ENCODE measurements around the gene ADAMTS13. TPM values are rescaled to one million over a fixed set of nuclear protein-coding genes. Genes with fewer than 3 reads are reported as not detected.

The ADAMTS13 gene
- total RNA-seq, 1 donor from 2014 or later: 1.3 TPM

GRCh38 chr9:133458643-133459312 lies 36.6 kb downstream of the ADAMTS13 start:
- peaks cover 6% of the 10 kb centered on the region for H3K4me1 Mint-ChIP-seq
- no peak overlapping the region for H3K27ac Mint-ChIP-seq
- no peaks in the 10 kb centered on the region for H3K9me3 Mint-ChIP-seq
- H3K4me3 Mint-ChIP-seq: peak overlapping the region; percentile 95
- H3K27me3 Mint-ChIP-seq: peaks cover 14% of the 10 kb centered on the region
- intact Hi-C loops (cut with micrococcal nuclease): loop anchor here (1.0 to 5.0 kb wide), 3 partner anchors 21 to 82 kb away; partner anchors contain the start of genes ADAMTS13, SLC2A6, STKLD1 and SURF4
- peaks cover 1% of the 10 kb centered on the region for H3K36me3 Mint-ChIP-seq (ENCODE audit: low read depth)
- no peak for DNase-seq

GRCh38 chr9:133459476-133460404 lies 37.6 kb downstream of the ADAMTS13 start, which contains the start of gene CACFD1:
TSS of gene CACFD1 (plus strand) at chr9:133459978. CDS start at chr9:133460067, 89 bp downstream.
- peak within 1 kb of the TSS; percentile 95 for H3K4me3 Mint-ChIP-seq
- peak within 1 kb of the TSS; percentile 87 for H3K27ac Mint-ChIP-seq
- peaks cover 1% of the 10 kb centered on the region for H3K36me3 Mint-ChIP-seq (ENCODE audit: low read depth)
- intact Hi-C loops (cut with micrococcal nuclease): loop anchor here (1.0 to 5.0 kb wide), 4 partner anchors 20 to 89 kb away; partner anchors contain the start of genes ADAMTS13, SLC2A6, STKLD1 and SURF4
- H3K9me3 Mint-ChIP-seq: no peaks in the 10 kb centered on the region
- H3K4me1 Mint-ChIP-seq: peaks cover 6% of the 10 kb centered on the region
- DNase-seq: peak; percentile 96
- peaks cover 14% of the 10 kb centered on the region for H3K27me3 Mint-ChIP-seq

GRCh38 chr9:133460405-133461175 lies 38.4 kb downstream of the ADAMTS13 start:
- H3K4me1 Mint-ChIP-seq: peaks cover 6% of the 10 kb centered on the region
- intact Hi-C loops (cut with micrococcal nuclease): loop anchor here (2.0 kb wide), 1 partner anchor 90 kb away; no protein-coding TSS in a partner anchor
- H3K4me3 Mint-ChIP-seq: peak overlapping the region; percentile 63

GRCh38 chr9:133461975-133462374 lies 39.8 kb downstream of the ADAMTS13 start:
- Mint-ChIP-seq H3K27me3 (peaks cover 17% of the 10 kb centered on the region), H3K9me3 (no peaks in the 10 kb centered on the region), H3K27ac (no peak overlapping the region), H3K4me3 (no peak overlapping the region), H3K36me3 (ENCODE audit: low read depth) (peaks cover 1% of the 10 kb centered on the region), H3K4me1 (peaks cover 6% of the 10 kb centered on the region)
- DNase-seq: no peak
- intact Hi-C loops (cut with micrococcal nuclease): loop anchor here (2.0 kb wide), 1 partner anchor 91 kb away; no protein-coding TSS in a partner anchor

More at GRCh38 chr9:133460405-133461175, 38.4 kb downstream of the ADAMTS13 start:
- Mint-ChIP-seq H3K36me3 (ENCODE audit: low read depth) (peaks cover 1% of the 10 kb centered on the region), H3K9me3 (no peaks in the 10 kb centered on the region), H3K27me3 (peaks cover 16% of the 10 kb centered on the region), H3K27ac (peak overlapping the region; percentile 34)
- peak; percentile 70 for DNase-seq

- Mint-ChIP-seq H3K4me3 (no peak overlapping the region), H3K9me3 (no peaks in the 10 kb centered on the region), H3K36me3 (ENCODE audit: low read depth) (peaks cover 1% of the 10 kb centered on the region), H3K4me1 (peaks cover 6% of the 10 kb centered on the region), H3K27ac (no peak overlapping the region), H3K27me3 (peaks cover 17% of the 10 kb centered on the region)
- intact Hi-C loops (cut with micrococcal nuclease): no loop called here
- no peak for DNase-seq
Measured at GRCh38 chr9:133463234-133463863, 41.2 kb downstream of the ADAMTS13 start.

GRCh38 chr9:133463864-133464615 lies 41.9 kb downstream of the ADAMTS13 start:
- no peak overlapping the region for H3K27ac Mint-ChIP-seq
- peaks cover 1% of the 10 kb centered on the region for H3K36me3 Mint-ChIP-seq (ENCODE audit: low read depth)
- intact Hi-C loops (cut with micrococcal nuclease): no loop called here
- H3K4me3 Mint-ChIP-seq: no peak overlapping the region
- peaks cover 17% of the 10 kb centered on the region for H3K27me3 Mint-ChIP-seq
- DNase-seq: no peak
- H3K9me3 Mint-ChIP-seq: no peaks in the 10 kb centered on the region
- peaks cover 6% of the 10 kb centered on the region for H3K4me1 Mint-ChIP-seq

GRCh38 chr9:133464638-133465037 lies 42.5 kb downstream of the ADAMTS13 start:
- intact Hi-C loops (cut with micrococcal nuclease): no loop called here
- Mint-ChIP-seq H3K27ac (no peak overlapping the region), H3K4me1 (peaks cover 3% of the 10 kb centered on the region), H3K36me3 (ENCODE audit: low read depth) (peaks cover 1% of the 10 kb centered on the region), H3K4me3 (no peak overlapping the region), H3K9me3 (no peaks in the 10 kb centered on the region), H3K27me3 (peaks cover 17% of the 10 kb centered on the region)
- no peak for DNase-seq

GRCh38 chr9:133465984-133466383 lies 43.8 kb downstream of the ADAMTS13 start:
- no peaks in the 10 kb centered on the region for H3K36me3 Mint-ChIP-seq (ENCODE audit: low read depth)
- no peak overlapping the region for H3K27ac Mint-ChIP-seq
- no peaks in the 10 kb centered on the region for H3K9me3 Mint-ChIP-seq
- intact Hi-C loops (cut with micrococcal nuclease): no loop called here
- no peaks in the 10 kb centered on the region for H3K4me1 Mint-ChIP-seq
- H3K27me3 Mint-ChIP-seq: peaks cover 10% of the 10 kb centered on the region
- no peak overlapping the region for H3K4me3 Mint-ChIP-seq
- DNase-seq: no peak

- DNase-seq: no peak
- Mint-ChIP-seq H3K4me1 (no peaks in the 10 kb centered on the region), H3K9me3 (no peaks in the 10 kb centered on the region), H3K4me3 (no peak overlapping the region), H3K27me3 (peaks cover 2% of the 10 kb centered on the region), H3K36me3 (ENCODE audit: low read depth) (no peaks in the 10 kb centered on the region), H3K27ac (no peak overlapping the region)
- intact Hi-C loops (cut with micrococcal nuclease): no loop called here
Measured at GRCh38 chr9:133467101-133467500, 44.9 kb downstream of the ADAMTS13 start.

GRCh38 chr9:133468374-133468773 lies 46.2 kb downstream of the ADAMTS13 start:
- Mint-ChIP-seq H3K4me1 (no peaks in the 10 kb centered on the region), H3K27me3 (peaks cover 2% of the 10 kb centered on the region), H3K9me3 (no peaks in the 10 kb centered on the region), H3K4me3 (no peak overlapping the region), H3K27ac (no peak overlapping the region), H3K36me3 (ENCODE audit: low read depth) (no peaks in the 10 kb centered on the region)
- intact Hi-C loops (cut with micrococcal nuclease): no loop called here
- DNase-seq: no peak

- intact Hi-C loops (cut with micrococcal nuclease): no loop called here
- Mint-ChIP-seq H3K4me3 (no peak overlapping the region), H3K36me3 (ENCODE audit: low read depth) (no peaks in the 10 kb centered on the region), H3K27ac (no peak overlapping the region), H3K9me3 (no peaks in the 10 kb centered on the region), H3K27me3 (peaks cover 2% of the 10 kb centered on the region), H3K4me1 (no peaks in the 10 kb centered on the region)
- no peak for DNase-seq
Measured at GRCh38 chr9:133468777-133469421, 46.7 kb downstream of the ADAMTS13 start.

GRCh38 chr9:133470427-133470924 lies 48.3 kb downstream of the ADAMTS13 start:
- Mint-ChIP-seq H3K36me3 (ENCODE audit: low read depth) (no peaks in the 10 kb centered on the region), H3K9me3 (no peaks in the 10 kb centered on the region), H3K27me3 (peaks cover 2% of the 10 kb centered on the region), H3K4me3 (no peak overlapping the region), H3K27ac (no peak overlapping the region), H3K4me1 (no peaks in the 10 kb centered on the region)
- no peak for DNase-seq
- intact Hi-C loops (cut with micrococcal nuclease): no loop called here
